ENCODE measurements around the gene KIRREL1.

Gene KIRREL1

DNA sequence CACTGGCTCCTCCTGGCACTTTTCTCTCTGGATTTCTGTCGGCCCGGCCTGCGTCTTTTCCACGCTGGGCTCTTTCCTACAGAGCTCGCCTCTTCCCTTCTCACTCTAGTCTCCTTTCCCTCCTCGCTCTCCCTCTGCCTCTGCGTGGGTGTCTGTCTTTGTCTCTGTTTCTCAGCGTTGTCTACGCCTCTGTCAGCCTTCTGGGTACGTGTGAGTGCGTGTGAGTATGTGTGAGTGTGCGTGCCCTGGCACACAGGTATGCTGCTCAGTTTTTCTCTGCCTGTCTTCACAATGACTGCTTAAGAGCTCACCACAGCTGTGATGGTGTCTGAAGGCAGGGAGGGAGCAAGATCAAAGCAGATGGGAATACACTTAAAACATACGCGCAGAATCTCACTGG, 77.7 kb downstream of the KIRREL1 start:
- peak; percentile 34 for DNase-seq (ENCODE audit: low read depth, low spot score)

DNA sequence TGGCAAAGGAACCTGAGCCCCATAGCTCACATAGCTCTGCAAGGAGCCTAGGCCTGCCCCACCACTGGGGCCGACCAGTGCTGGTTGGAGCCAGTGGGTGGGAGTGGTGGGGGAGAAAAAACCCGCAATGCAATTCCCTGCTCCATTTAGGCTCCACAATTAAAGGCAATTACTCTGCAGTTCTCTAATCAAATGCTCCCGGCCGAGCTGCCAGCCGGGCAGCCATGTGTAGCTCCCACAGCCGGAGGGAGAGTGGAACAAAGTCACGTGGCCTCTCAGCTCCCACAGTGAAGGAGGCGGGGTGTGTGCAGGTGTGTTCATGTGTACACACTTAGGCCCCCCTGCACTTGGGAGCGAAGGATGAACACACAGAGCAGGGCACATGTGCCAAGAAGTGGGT, 81.6 kb downstream of the KIRREL1 start:
- DNase-seq (ENCODE audit: low read depth, low spot score), result no peak

DNA sequence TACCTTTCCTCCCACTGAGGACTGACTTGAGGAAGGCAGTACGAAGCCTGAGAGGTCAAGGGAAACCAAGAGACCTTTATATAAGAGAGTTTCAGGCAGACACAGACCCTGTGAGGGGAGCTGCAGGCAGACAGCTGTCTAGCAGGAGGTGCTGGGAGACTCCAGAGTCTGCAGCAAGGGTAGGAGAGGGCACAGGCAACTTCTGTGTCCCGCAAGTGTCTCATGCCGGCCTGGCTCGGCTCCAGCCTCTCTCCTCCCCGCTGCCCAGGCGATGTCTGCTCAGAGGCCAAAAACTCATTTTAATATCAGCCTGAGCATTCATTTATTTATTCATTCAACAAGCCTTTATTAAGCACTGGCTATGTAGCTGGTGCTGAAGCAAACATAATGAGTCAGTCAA, 83.0 kb downstream of the KIRREL1 start:
- peak; percentile 24 for DNase-seq (ENCODE audit: low read depth, low spot score)

DNA sequence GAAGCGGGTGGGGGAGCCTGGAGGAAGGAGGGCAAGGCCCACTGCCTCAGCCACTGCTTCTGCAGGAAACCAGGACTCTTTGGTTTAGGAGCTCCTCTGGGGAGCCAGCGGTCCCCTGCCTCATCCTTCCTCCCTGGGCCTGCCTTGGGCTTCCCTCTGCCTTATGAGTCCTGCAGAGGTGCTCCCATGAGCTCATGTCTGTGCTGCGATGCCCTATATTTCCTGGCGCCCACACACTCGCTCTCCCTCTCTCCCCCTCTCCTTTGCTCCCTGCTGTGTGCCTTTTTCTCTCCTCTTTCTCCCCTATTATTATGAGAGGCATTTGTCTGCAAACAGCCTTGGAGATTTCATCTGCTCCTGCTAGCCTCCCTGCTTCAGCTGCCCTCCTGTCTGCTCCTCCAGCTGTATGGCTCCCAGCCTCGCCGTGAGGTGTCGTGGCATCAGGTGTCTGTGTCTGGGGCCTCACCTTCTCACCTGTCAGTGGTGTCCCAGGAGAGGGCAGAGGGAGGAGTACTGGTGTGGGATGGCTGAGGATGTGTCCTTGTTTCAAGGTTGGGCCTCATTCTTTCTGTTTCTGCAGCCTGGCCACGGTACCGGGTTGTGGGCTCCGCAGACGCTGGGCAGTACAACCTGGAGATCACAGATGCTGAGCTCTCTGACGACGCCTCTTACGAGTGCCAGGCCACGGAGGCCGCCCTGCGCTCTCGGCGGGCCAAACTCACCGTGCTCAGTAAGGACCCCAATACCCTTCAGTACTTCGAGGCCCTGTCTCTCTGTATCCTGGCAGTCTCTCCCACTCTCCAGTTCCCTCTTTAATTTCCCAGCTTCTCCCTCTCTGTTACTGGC, 84.2 kb downstream of the KIRREL1 start:
- no peak for DNase-seq (ENCODE audit: low read depth, low spot score)

DNA sequence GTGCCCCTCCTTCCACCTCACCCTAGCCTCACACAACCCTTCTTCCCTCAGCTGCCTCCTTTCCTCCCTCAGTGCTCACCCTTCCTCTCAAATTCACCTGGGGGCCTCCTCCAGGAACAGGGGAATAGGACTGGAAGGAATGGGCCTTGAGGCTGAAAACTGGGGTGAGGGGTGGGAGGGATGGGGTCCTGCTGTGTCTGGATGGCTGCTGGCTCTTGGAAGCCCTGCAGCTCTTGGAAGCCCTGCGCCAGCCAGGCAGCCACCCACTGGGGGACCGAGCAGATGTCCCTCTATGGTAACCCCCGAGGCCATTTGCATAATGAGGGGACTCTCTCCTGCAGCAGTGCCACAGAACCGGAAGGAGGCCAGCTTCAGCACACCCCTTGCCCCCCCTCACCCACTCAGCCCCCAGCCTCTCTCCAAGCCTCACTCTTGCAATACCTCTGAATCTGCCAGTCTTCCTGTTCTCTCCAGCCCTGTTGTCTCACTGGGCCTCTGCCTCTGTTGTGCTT, 85.2 kb downstream of the KIRREL1 start:
- no peak for DNase-seq (ENCODE audit: low read depth, low spot score)

DNA sequence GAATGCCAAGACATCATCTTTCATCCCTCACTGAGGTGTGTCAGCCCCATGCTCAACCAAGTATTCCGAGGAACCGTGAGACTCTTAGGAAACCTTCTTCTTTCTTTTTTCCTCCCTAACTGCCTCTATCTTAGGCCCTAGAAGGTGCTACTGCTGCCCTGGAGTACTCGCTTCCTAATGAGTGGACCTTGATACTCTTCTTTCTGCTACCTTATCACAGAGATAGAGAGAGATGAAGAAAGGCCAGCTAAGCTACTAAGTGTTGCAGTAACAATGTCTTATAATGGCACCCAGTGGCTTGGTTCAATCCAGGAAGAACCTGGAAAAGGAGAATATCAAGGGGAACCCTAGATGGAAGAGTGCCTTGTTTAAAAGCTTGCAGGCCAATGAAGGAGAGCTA, 86.6 kb downstream of the KIRREL1 start:
- DNase-seq (ENCODE audit: low read depth, low spot score), result no peak

DNA sequence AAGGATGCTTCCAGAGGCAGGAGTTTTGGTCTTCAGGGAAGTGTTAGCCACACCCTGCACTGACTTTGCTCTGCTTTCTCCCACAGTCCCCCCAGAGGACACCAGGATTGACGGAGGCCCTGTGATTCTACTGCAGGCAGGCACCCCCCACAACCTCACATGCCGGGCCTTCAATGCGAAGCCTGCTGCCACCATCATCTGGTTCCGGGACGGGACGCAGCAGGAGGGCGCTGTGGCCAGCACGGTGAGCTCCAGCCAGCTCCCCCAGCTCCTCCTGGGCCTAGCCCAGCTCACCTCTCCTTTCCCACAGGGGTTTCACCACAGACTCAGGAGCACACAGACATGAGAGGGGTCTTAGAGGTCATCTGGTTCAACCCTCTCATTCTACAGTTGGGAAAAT, 90.9 kb downstream of the KIRREL1 start:
- no peak for DNase-seq (ENCODE audit: low read depth, low spot score)

DNA sequence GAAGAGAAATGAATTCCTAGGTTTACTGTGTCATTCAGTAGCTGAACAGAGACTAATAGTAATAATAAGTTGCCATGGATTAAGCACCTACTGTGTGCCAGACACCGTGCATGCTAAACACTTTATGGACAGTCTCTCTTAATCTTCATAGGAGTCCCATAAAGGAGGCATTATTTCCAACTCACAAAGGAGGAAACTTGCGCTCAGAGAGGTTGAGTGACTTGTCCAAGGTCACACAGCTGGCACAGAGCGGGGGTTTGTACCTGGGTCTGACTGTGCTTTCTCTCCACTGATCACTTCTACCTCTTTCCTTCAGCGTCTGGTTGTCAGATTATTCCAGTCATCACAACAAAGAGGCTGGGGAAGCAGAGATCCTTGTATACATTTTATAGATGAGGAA, 91.3 kb downstream of the KIRREL1 start:
- no peak for DNase-seq (ENCODE audit: low read depth, low spot score)

DNA sequence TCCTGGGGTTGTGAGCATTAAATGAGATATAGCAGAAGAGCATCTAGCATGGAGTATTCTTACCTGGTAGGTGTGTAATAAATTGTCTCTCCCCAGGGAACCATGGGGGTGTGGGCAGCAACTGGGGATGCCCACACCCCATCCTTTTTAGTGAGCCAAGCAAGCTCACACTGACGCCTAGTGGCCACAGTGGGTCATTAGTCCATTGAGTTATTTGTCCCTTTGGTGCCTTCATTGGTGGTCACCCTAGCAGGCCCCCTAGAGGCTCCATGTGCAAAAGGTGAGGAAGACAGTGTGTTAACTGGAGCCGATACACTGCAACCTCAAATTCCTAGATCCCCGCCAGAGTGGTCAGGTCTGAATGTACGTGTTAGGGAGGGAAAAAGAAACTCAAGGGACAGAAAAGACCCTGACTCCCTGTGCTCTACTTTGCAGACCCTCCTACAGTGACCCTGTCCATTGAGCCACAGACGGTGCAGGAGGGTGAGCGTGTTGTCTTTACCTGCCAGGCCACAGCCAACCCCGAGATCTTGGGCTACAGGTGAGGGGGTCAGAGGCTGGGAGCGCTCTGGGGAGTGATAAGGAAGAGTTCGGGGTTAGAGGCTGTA, 94.0 kb downstream of the KIRREL1 start:
- peak; percentile 88 for DNase-seq (ENCODE audit: low read depth, low spot score)

DNA sequence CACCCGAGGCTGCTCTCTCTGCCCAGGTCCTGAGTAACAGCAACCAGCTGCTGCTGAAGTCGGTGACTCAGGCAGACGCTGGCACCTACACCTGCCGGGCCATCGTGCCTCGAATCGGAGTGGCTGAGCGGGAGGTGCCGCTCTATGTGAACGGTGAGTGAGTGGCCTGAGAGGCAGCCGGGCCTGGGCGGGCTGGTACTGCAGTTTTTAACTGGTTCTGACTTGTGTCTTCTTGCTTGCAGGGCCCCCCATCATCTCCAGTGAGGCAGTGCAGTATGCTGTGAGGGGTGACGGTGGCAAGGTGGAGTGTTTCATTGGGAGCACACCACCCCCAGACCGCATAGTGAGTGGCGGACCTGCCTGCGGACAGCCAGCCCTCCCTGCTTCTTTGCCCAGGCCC, 96.0 kb downstream of the KIRREL1 start:
- no peak for DNase-seq (ENCODE audit: low read depth, low spot score)

DNA sequence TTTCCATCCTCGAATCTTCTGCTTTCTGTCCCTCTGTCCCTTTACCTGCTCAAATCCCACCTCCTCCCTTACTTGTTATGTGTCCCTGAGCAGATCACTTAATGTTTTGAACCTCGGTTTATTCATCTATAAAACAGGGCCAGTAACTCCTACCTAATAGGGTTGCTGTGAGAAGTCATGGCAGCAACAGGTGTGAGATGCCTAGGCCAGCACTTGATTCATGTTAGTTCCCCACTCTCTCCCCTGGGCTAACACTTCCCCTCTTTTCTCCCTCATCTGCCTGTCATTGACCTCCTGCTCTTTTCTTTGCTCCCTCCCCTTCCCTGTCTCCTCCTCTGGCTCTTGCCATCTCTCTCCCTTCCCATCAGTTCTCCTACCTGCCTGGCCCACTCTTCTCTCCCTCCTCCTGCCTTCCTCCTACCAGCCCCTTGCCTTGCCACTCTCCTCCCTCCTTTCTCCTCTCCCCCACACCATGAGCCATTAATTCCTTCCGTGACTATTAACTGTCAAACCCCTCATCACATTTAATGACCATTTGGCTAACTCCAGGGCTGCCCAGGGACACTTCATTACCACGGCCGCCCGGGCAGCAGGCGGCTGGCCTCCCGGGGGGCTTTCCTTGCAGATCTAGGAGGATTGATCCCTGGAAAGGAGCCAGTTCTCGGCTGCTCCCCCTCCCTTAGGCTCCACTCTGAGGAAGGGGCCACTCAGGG, 96.6 kb downstream of the KIRREL1 start:
- no peak for DNase-seq (ENCODE audit: low read depth, low spot score)

DNA sequence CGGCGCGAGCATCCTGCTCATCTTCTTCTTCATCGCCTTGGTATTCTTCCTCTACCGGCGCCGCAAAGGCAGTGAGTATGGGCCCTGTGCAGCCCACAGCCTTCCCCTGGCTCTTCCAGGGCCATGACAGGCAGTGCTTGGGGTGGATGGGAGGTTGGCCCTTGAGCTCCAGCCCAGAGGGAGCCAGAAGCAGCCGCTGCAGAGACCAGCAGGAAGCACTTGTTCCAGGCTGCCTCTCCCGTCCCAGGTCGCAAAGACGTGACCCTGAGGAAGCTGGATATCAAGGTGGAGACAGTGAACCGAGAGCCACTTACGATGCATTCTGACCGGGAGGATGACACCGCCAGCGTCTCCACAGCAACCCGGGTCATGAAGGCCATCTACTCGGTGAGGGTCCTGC, 99.9 kb downstream of the KIRREL1 start:
- DNase-seq (ENCODE audit: low read depth, low spot score), result no peak

DNA sequence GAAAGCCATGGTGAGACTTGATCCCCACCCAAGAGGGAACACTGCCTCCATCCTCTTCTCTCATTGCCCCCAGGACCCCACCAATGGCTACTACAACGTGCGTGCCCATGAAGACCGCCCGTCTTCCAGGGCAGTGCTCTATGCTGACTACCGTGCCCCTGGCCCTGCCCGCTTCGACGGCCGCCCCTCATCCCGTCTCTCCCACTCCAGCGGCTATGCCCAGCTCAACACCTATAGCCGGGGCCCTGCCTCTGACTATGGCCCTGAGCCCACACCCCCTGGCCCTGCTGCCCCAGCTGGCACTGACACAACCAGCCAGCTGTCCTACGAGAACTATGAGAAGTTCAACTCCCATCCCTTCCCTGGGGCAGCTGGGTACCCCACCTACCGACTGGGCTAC, 101.1 kb downstream of the KIRREL1 start:
- DNase-seq (ENCODE audit: low read depth, low spot score), result no peak

DNA sequence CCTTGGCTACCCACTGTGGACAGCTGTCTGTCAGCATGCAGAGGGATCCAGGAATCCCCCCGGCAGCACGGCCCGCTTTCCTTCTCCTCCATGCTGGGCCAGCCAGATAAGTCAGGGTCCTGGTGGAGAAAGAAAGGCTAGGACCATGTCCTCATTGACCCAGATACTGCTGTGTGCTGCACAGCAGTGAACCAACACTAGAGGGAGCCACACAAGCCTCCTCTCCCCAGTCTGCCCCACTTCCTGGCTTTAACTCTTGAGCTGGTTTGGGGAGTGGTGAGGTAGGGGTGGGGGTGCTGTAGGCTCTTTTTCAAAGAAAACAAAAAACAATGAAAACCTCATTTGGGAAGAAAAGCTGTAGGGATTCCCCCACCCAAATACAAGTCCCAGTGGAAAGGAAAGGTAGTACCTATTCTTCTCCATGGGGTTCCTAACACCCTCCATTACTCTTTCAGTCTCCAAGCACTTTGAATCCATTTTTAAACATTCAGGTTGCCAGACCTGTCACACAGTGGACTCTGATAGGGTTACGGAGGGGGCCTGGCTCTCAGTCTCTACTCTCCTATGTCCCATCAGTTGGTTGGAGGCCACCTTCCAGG, 102.4 kb downstream of the KIRREL1 start:
- DNase-seq (ENCODE audit: low read depth, low spot score), result peak; percentile 37

DNA sequence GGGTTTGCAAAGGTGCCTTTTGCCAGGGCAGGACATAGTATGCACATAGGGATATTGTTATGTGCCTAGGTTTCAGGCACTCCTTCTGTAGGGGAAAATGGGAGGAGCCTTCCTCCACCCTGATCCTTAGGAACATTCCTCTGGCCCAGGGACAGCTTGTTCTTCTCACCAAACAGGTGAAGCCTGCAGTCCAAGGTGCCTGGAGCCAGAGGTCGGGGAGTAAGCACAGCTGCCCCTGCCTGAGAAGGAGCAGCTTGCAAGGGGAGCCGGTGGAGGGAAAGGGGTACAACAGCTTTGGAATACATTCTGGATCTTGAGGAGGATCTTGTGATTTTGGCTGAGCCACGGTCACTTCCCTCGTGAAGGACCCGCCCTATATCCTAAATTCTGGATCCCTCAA, 104.8 kb downstream of the KIRREL1 start:
- DNase-seq (ENCODE audit: low read depth, low spot score), result no peak

DNA sequence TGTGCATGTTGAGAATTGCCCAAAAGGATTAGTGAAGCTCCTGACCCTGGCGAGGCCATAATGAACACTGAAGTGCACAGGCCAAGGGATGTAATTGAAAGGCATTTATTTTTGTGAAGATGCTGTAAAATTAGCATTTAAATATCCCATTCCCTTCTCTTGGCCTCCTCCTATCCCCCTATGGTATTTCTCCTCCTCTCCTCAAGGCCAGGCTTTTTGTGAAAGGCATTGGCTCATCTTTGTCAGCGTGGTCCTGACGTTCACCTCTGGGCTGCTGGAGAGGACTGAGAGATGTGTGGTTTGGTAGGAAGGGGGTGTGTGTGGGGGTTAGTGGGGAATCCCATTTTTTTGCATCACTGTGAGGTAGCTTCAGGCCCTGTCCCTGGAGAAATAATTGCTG, 105.7 kb downstream of the KIRREL1 start:
- DNase-seq (ENCODE audit: low read depth, low spot score), result no peak

DNA sequence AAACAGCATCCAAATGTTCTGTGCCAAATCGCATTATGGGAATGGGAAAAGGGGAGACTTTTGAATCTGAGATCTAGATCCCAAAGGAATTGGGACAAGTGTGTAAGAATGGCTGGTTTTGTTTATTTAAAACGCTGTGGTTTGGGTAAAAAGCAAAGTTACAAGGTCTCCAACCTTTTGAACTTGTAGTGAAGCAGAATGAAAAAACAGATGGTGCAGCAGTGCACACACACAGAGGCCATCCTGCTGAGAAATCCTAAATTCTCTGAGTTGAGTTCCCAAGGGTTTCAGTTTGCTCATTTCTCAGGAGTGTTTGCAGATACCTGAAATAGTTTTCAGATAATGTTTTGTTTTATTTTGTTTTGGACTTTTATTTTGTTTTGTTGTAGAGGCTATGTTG, 107.1 kb downstream of the KIRREL1 start:
- DNase-seq (ENCODE audit: low read depth, low spot score), result no peak

DNA sequence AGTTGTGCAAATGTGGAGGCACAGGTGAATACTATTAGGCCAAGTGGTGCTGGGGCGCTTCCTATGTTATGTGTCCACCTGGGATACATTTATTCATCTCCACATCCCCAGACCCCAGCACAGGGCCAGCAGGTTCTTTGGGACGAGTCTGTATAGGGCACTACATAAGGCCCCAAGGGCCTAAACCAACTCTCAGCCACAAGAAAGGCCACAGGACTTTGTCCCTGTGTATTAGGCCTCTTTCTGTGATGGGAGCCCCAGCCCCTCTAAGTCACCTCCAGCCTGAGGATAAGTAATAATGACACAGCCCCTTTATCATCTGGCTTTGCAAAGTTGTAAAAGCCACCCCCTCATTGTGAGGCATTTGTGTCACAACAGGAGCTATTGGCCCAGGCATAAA, 108.0 kb downstream of the KIRREL1 start:
- DNase-seq (ENCODE audit: low read depth, low spot score), result no peak

DNA sequence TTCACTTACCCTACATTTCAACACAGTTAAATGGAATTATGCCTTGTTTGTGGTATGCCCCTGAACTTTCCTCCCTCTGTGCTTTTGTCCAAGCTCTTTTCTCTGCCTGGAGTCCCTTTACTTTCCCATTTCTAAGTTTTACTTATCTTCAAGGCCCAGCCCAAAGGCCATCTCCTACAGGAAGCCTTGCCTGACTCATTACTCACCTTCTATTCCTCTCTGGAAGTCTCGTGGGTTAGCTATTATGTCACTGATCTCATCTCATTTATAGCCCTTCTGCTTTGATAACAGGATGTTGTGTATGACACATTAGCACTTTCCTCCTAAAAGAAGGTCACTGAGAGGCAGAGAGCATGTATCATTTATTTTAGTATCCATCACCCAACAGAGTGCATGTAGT, 108.5 kb downstream of the KIRREL1 start:
- peak; percentile 16 for DNase-seq (ENCODE audit: low read depth, low spot score)

DNA sequence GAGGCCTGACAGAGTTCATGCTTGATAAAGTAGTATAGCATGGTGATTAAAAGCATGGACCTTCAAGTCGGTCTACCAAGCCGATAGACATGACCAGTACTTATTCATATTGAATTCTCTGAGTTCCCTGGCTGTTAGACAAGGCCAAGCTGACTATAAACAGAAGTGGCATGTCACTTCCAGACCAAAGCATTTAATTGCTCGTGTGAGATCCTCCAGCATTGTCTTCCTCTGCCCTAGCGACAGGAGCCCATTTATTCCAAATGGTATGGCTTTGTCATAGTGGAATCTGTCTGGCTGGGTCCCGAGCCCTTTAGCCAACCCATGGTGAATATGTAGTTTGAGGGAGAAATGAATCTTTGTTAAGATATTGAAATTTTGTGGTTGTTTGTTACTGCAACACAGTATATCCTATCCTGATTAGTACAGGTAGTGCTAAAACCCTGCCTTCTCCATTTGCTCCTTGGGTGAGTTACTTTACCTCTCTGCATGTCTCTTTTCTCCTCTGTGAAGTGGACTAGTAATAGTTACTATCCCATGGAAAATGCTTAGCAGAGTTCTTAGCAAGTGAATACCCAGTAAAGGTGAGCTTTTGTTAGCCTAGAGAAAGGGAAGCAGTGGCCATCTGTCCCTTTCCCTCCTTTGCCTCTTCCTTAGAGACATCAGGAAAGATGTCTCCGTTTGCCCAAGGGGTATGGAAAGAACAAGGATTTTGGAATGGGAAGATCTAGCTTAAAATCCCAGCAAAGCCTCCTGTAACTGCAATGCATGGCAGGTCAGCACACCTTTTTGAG, 109.6 kb downstream of the KIRREL1 start:
- DNase-seq (ENCODE audit: low read depth, low spot score), result no peak

DNA sequence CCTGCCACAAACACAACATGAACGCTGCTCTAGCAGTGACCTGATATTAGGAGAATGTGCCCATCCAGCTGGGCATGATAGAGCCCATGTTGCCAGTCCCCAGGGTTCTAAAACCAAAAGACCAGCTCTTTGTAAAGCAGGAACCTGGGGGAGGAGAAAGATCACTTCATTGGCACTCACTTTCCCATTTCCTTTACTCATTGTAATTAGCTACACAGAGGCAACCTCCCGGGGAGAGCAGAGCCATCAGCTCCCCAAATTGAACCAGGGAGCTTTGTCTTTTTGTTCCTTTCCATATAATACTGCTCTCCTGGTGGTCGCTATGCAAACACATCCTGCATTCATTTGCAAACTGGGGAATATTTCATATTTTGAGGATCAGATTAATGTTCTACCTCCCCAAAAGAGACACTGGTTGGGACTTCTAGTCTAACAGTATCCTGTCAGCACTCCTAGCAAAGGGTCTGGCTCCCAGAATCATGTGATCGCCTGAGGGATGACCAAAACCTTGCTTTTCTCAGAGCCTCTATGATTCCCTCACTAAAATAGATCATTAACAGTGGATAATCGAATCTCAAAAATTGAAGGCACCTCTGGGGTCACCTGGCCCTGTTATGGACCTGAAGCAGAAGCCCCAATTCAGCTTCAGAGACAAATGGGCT, 110.5 kb downstream of the KIRREL1 start:
- DNase-seq (ENCODE audit: low read depth, low spot score), result no peak
